HG03095 (cell line): ENCODE measurements around the gene CSN2.
A peak's percentile ranks its signal among the peaks of the same experiment; 100 is the strongest.
"Not testable (repeated sequence)": the region's sequence is repeated elsewhere in the genome, so short reads cannot be mapped to it uniquely, and the experiment has no call there.

Experiments
- ATAC-seq: cut with Tn5 transposase; IDR thresholded peaks from one replicate; pipeline ENCODE4 v1.9.1; 2021; ENCODE audit warnings: moderate library complexity; ENCODE audit not compliant: unreplicated experiment

Gene CSN2

GRCh38 chr4:69965628-69966027, at the start of gene CSN2:
TSS of gene CSN2 (minus strand) at chr4:69965728. CDS start at chr4:69960995, 4,733 bp downstream.
- ATAC-seq = no peak

GRCh38 chr4:70008771-70009170, 43.2 kb upstream of the CSN2 start:
- no peak for ATAC-seq

GRCh38 chr4:70002507-70002906, 37.0 kb upstream of the CSN2 start:
- no peak for ATAC-seq

GRCh38 chr4:70000711-70001110, 35.2 kb upstream of the CSN2 start:
- ATAC-seq = no peak

- no peak for ATAC-seq
These were observed 33.9 kb upstream of the CSN2 start for GRCh38 chr4:69999420-69999819.

GRCh38 chr4:69995526-69996016, 30.0 kb upstream of the CSN2 start, which contains the start of gene STATH:
TSS of gene STATH (plus strand) at chr4:69995966. CDS start at chr4:69998438, 2,472 bp downstream.
- ATAC-seq = no peak

GRCh38 chr4:69994782-69995181, 29.3 kb upstream of the CSN2 start:
- no peak for ATAC-seq

- no peak for ATAC-seq
These were observed 25.5 kb upstream of the CSN2 start for GRCh38 chr4:69991016-69991415.

GRCh38 chr4:69986663-69987062, 21.1 kb upstream of the CSN2 start:
- no peak for ATAC-seq

- peak; percentile 50 for ATAC-seq
These were observed 18.5 kb upstream of the CSN2 start for GRCh38 chr4:69984030-69984443.

GRCh38 chr4:69977582-69977981, 12.1 kb upstream of the CSN2 start:
- ATAC-seq = no peak

- ATAC-seq = no peak
These were observed 9.1 kb upstream of the CSN2 start for GRCh38 chr4:69974631-69975030.

- ATAC-seq = no peak
These were observed 4.5 kb upstream of the CSN2 start for GRCh38 chr4:69970071-69970470.

GRCh38 chr4:69957209-69957608, 8.3 kb downstream of the CSN2 start:
- ATAC-seq = no peak

- ATAC-seq = no peak
These were observed 13.9 kb downstream of the CSN2 start for GRCh38 chr4:69951602-69952001.

- ATAC-seq = no peak
These were observed 29.0 kb downstream of the CSN2 start for GRCh38 chr4:69936566-69936965.

GRCh38 chr4:69934150-69934549, 31.4 kb downstream of the CSN2 start:
- ATAC-seq = no peak

GRCh38 chr4:69930768-69931167, 34.8 kb downstream of the CSN2 start, which contains the start of gene CSN1S1:
TSS of gene CSN1S1 (plus strand) at chr4:69931068. CDS start at chr4:69932556, 1,488 bp downstream.
- no peak for ATAC-seq

- ATAC-seq = not testable (repeated sequence)
These were observed 41.6 kb downstream of the CSN2 start for GRCh38 chr4:69923782-69924410.

GRCh38 chr4:69920874-69921273, 44.7 kb downstream of the CSN2 start:
- no peak for ATAC-seq

GRCh38 chr4:69910016-69910782, 55.3 kb downstream of the CSN2 start:
- peak; percentile 83 for ATAC-seq

GRCh38 chr4:69909195-69909594, 56.3 kb downstream of the CSN2 start:
- no peak for ATAC-seq
